Ovary (tissue), 9 donors: ENCODE data around the gene CLCN1. TPM values are rescaled to one million over a fixed set of nuclear protein-coding genes. Genes with fewer than 3 reads are reported as not detected.

ENCODE experiments used
- DNase-seq, 5 donors: peaks; one replicate each; pipeline ENCODE4 v3.0.0-alpha.2; 2019 to 2020
- H3K27ac ChIP-seq, 2 donors: fragments of 200-600 bp; one replicate each; pipeline versions ENCODE4 v1.5.1 to v1.8.0; 2019 to 2022
- H3K27me3 ChIP-seq: fragments of 200-600 bp; one replicate; pipeline ENCODE4 v1.8.0; 2022
- H3K36me3 ChIP-seq: fragments of 200-600 bp; sonication (generic); one replicate; pipeline ENCODE4 v1.5.1; 2019
- H3K4me1 ChIP-seq: one replicate; pipeline ENCODE4 v1.8.1; 2013; ENCODE audit warnings: mild to moderate bottlenecking, moderate library complexity; ENCODE audit not compliant: insufficient read depth
- H3K4me3 ChIP-seq: fragments of 200-600 bp; sonication (generic); one replicate; pipeline ENCODE4 v1.5.1; 2017
- H3K9me3 ChIP-seq, 2 donors: fragments of 200-600 bp in 1 of 2; sonication (generic) in 1 of 2; one replicate each; pipeline versions ENCODE4 v1.5.1 to v1.8.1; 2013 to 2019; ENCODE audit warnings: mild to moderate bottlenecking in 1 of 2, moderate library complexity in 1 of 2
- EP300 ChIP-seq: sonication (generic); formaldehyde crosslinking; IDR thresholded peaks from one replicate; pipeline ENCODE4 v1.6.1; 2017; ENCODE audit warnings: antibody characterized with exemption
- POLR2A ChIP-seq: fragments of 450-650 bp; IDR thresholded peaks from one replicate; pipeline ENCODE4 v1.6.1; 2017; ENCODE audit warnings: antibody characterized with exemption, mild to moderate bottlenecking, moderate library complexity
- WGBS, 3 donors: extraction: QIAGEN DNeasy Blood & Tissue Kit in 1 of 3; methylation state at CpG; one replicate each; pipeline versions ENCODE4 v1.1.5 to v1.1.7; 2013 to 2017; 5-methylcytosine and 5-hydroxymethylcytosine counted together
- intact Hi-C, 4 donors: fragments of 100-400 bp; cut with DNase I; formaldehyde crosslinking; loops; one replicate each; pipeline versions ENCODE4 v1.11.0 to v1.15.1; 2022 to 2023
- polyA plus RNA-seq, 2 donors: library from polyadenylated mRNA; stranded (reverse); fragments of 200-250 nt in 1 of 2; fragments of 350-450 nt in 1 of 2; fragmentation: Illumina TruSeq in 1 of 2; extraction: RNeasy Lipid Tissue Mini Kit (QIAGEN cat#74804) in 1 of 2; gene quantifications; one replicate each; pipeline ENCODE4 v1.2.3, GENCODE V29; 2013 to 2014
- total RNA-seq, 7 donors: library from RNA; depleted of rRNA in 2 of 7; stranded (reverse); fragments of >200 nt in 2 of 7; fragmentation: NEBNext Ultra II Directional in 3 of 7; extraction: Animal tissue kit (Norgen Biotek cat#: 25700) in 3 of 7; gene quantifications; one replicate each; pipeline versions ENCODE4 v1.1.0 to v1.2.4, GENCODE V29; 2016 to 2023
- TF ChIP-seq, protein P1 (sequence below), 3 donors: fragments of 450-650 bp in 2 of 3; fragments of 200-600 bp in 1 of 3; IDR thresholded peaks; one replicate each; pipeline versions ENCODE4 v1.5.1 to v1.8.0; 2016 to 2022; ENCODE audit warnings: antibody characterized with exemption in 3 of 3, mild to moderate bottlenecking in 1 of 3
- donor health status: DM: no; HTN: no; CAD: no; lungs with moderate emphysema.
- donor health status: DM: no; HTN: no; CAD: no.
- donor health status: Bipolar disorder and iron deficiency.
- donor health status: DM: yes; HTN: yes; CAD: no.
- donor health status: DM: no; HTN: no; CAD: no.
- donor health status: DM: yes; HTN: yes; CAD: no.

Gene CLCN1
- total and polyA plus RNA-seq, 9 donors = 0.10 TPM; not detected in 8

DNA sequence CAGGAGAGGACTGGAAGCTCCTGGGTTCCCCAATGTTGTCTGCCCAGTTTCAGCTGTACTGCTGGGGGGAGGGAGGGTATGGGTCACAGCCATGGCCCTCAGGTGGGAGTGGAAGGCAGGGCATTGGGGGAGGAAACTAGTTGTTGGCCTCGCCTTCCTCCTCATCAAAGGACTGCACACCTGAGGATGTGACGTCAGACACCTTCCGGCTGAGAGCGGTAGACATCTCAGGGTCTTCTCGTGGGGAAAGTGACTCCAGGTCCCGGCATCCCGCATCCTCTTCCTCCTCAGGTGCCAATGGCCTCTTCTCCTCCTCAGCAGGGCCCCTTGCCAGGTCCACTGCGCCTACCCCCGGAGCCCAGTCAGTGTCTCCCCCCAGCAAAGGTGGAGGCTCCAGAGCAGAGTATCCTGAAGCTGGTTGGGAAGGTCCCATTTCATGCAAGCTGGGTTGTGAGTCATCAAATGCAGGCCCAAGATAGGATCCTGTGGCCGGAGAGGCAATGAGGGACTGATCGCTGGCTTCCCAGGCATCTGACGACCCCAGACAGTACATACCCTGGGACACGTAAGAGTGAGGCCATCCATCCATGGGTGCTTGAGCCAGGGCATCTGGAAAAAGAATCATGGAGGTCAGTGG lies 40.6 kb downstream of the CLCN1 start:
- WGBS, 3 donors = 94% methylated on average over 13 of the region's 13 CpGs
- Histone ChIP-seq H3K27ac (no peak overlapping the region), H3K36me3 (no peaks in the 10 kb centered on the region), H3K27me3 (no peaks in the 10 kb centered on the region), H3K4me1 (no peaks in the 10 kb centered on the region), H3K4me3 (no peak overlapping the region), H3K9me3 (no peaks in the 10 kb centered on the region)
- DNase-seq = no peak
- TF ChIP-seq, protein P1, sequence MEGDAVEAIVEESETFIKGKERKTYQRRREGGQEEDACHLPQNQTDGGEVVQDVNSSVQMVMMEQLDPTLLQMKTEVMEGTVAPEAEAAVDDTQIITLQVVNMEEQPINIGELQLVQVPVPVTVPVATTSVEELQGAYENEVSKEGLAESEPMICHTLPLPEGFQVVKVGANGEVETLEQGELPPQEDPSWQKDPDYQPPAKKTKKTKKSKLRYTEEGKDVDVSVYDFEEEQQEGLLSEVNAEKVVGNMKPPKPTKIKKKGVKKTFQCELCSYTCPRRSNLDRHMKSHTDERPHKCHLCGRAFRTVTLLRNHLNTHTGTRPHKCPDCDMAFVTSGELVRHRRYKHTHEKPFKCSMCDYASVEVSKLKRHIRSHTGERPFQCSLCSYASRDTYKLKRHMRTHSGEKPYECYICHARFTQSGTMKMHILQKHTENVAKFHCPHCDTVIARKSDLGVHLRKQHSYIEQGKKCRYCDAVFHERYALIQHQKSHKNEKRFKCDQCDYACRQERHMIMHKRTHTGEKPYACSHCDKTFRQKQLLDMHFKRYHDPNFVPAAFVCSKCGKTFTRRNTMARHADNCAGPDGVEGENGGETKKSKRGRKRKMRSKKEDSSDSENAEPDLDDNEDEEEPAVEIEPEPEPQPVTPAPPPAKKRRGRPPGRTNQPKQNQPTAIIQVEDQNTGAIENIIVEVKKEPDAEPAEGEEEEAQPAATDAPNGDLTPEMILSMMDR (IDR thresholded peaks at IDR 0.05) = no peak
- no peak for TF ChIP-seq EP300
- no peak for TF ChIP-seq POLR2A
- intact Hi-C loops = no loop called here

DNA sequence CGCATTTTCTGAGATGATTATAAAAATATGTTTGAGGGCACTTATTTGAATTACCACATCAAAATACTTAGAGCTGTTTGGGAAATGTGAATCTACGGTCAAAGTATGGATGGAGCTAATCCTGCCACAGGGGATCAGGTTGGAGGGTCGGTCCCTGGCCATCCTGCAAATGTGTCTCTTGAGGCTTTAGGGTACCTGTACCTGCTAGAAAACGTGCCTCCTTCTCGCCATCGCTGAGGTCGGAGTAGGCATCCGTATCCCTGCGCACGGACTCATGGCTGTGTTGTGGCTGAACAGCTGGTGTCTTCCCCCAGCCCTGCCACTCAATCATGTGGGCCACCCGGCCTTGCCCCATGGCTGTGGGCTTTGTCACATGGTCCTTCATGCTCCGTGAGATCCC lies 42.7 kb downstream of the CLCN1 start:
- Histone ChIP-seq H3K27ac (no peak overlapping the region), H3K4me3 (no peak overlapping the region), H3K36me3 (no peaks in the 10 kb centered on the region), H3K27me3 (no peaks in the 10 kb centered on the region), H3K9me3 (no peaks in the 10 kb centered on the region), H3K4me1 (no peaks in the 10 kb centered on the region)
- no peak for DNase-seq
- WGBS, 3 donors = 90 to 93% (median 93%) methylated on average over 12 of the region's 12 CpGs
- intact Hi-C loops = no loop called here
- TF ChIP-seq EP300 (no peak), POLR2A (no peak)
- TF ChIP-seq, protein P1 (IDR thresholded peaks at IDR 0.05) = no peak

DNA sequence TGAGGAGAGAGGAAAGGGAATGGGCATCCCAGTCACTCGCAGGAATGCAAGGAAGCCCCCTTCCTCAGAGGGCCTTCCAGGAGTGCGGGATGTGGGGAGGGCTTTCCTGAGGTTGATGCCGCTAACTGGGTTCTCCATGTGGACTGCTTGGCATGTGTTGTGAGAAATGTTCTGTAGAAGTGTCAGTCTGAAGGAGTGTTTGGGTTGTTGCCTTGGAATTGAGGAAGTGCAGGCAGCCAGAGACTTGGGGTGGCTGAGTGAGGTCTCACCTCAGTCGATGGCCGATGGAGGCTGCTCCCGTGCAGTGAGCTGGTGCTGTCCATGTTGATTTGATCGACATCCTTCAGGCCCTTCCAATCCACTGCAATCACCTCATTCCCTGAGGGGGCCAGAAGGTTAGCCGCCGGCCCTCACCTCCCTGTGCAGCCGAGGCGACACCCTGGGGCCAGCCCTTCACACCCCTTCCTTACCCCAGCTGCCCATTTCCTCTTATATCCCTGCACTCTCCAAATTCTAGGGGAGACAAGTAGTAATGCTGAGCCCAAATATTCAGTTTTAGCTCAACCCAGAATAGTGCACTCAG lies 44.0 kb downstream of the CLCN1 start:
- Histone ChIP-seq H3K4me1 (no peaks in the 10 kb centered on the region), H3K27ac (no peak overlapping the region), H3K36me3 (no peaks in the 10 kb centered on the region), H3K4me3 (no peak overlapping the region), H3K27me3 (no peaks in the 10 kb centered on the region), H3K9me3 (no peaks in the 10 kb centered on the region)
- no peak for TF ChIP-seq EP300
- TF ChIP-seq POLR2A = no peak
- TF ChIP-seq, protein P1 (IDR thresholded peaks at IDR 0.05) = no peak
- no peak for DNase-seq
- WGBS, 3 donors = 81 to 89% (median 89%) methylated on average over 11 of the region's 11 CpGs
- intact Hi-C loops = no loop called here

DNA sequence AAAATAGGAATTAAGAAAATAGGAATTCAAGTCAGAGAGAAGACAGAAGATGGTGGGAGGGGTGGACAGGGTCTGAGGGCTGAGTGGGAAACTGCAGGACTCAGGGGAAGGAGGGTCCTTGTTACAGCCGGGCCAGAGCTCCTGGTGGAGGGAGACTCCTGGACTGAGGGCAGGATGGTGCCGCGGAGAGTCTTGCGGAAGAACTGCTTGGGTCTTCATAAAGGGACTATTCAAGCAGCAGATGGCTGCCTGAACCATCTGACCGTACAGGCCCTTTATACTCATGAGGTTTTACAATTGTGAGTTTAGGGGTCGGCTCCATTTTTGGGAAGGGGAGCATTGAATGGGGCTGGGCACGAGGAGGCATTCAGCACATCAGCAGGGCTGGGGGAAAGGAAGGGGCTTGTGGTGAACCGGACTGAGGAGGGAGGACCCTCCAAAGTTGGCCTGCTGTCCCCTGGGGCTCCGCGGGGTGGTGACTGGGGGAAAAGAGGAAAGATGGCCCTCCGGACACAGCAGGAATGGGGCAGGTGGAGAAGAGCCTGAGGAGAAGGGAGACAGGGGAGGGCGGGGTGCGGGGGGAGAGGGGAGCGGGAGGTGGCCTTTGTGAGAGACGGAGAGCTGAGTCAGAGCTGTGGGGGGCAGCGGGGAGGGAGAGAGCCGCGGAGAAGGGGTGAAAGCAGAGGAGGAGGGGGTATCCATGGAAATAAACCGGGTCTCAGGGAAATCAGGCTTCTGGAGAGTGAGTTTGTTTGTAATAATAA lies 45.1 kb downstream of the CLCN1 start:
- no peak overlapping the region for H3K4me3 ChIP-seq
- DNase-seq = no peak
- H3K27me3 ChIP-seq = no peaks in the 10 kb centered on the region
- TF ChIP-seq EP300 (no peak), POLR2A (no peak)
- TF ChIP-seq, protein P1 (IDR thresholded peaks at IDR 0.05) = no peak
- no peaks in the 10 kb centered on the region for H3K4me1 ChIP-seq
- intact Hi-C loops = no loop called here
- 33 to 44% (median 38%) methylated on average over 19 of the region's 19 CpGs for WGBS, 3 donors
- H3K27ac ChIP-seq = no peak overlapping the region
- H3K9me3 ChIP-seq = no peaks in the 10 kb centered on the region
- H3K36me3 ChIP-seq = no peaks in the 10 kb centered on the region
